Measurements from ENCODE around the gene MYO1H.
A peak's percentile ranks its signal among the peaks of the same experiment; 100 is the strongest.

The MYO1H gene

DNA sequence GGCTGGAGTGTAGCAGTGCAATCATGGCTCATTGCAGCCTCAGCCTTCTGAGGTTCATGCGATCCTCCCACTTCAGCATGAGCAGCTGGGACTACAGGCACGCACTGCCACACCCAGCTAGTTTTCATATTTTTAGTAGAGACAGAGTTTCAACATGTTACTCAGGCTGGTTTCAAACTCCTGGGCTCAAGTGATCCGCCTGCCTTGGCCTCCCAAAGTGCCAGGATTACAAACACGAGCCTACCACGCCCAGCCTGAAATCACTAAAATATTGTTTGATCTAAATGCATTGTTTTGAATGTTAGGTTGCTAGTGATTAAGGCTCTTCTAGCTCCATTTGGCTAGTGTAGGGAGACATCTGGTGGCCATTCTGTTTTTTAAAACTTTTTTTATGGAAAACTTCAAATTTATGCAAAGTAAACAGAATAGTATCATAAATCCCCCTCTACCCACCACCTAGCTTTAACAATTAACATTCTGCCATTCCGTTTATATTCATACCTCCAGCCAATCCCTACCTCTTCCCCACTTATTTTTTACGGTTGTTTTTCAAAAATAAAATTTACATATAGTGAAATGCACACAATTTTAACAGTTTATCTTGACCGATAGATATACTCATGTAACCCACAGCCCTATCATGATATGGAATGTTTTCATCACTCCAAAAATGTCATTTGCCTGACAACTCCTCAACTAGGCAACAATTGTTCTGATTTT is 37.8 kb downstream of the MYO1H start (continued):
- TF ChIP-seq, protein P1, sequence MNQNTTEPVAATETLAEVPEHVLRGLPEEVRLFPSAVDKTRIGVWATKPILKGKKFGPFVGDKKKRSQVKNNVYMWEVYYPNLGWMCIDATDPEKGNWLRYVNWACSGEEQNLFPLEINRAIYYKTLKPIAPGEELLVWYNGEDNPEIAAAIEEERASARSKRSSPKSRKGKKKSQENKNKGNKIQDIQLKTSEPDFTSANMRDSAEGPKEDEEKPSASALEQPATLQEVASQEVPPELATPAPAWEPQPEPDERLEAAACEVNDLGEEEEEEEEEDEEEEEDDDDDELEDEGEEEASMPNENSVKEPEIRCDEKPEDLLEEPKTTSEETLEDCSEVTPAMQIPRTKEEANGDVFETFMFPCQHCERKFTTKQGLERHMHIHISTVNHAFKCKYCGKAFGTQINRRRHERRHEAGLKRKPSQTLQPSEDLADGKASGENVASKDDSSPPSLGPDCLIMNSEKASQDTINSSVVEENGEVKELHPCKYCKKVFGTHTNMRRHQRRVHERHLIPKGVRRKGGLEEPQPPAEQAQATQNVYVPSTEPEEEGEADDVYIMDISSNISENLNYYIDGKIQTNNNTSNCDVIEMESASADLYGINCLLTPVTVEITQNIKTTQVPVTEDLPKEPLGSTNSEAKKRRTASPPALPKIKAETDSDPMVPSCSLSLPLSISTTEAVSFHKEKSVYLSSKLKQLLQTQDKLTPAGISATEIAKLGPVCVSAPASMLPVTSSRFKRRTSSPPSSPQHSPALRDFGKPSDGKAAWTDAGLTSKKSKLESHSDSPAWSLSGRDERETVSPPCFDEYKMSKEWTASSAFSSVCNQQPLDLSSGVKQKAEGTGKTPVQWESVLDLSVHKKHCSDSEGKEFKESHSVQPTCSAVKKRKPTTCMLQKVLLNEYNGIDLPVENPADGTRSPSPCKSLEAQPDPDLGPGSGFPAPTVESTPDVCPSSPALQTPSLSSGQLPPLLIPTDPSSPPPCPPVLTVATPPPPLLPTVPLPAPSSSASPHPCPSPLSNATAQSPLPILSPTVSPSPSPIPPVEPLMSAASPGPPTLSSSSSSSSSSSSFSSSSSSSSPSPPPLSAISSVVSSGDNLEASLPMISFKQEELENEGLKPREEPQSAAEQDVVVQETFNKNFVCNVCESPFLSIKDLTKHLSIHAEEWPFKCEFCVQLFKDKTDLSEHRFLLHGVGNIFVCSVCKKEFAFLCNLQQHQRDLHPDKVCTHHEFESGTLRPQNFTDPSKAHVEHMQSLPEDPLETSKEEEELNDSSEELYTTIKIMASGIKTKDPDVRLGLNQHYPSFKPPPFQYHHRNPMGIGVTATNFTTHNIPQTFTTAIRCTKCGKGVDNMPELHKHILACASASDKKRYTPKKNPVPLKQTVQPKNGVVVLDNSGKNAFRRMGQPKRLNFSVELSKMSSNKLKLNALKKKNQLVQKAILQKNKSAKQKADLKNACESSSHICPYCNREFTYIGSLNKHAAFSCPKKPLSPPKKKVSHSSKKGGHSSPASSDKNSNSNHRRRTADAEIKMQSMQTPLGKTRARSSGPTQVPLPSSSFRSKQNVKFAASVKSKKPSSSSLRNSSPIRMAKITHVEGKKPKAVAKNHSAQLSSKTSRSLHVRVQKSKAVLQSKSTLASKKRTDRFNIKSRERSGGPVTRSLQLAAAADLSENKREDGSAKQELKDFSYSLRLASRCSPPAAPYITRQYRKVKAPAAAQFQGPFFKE (tag by site-specific recombination; IDR thresholded peaks at IDR 0.05; ENCODE audit: borderline replicate concordance), result no peak
- TF ChIP-seq, protein P2, sequence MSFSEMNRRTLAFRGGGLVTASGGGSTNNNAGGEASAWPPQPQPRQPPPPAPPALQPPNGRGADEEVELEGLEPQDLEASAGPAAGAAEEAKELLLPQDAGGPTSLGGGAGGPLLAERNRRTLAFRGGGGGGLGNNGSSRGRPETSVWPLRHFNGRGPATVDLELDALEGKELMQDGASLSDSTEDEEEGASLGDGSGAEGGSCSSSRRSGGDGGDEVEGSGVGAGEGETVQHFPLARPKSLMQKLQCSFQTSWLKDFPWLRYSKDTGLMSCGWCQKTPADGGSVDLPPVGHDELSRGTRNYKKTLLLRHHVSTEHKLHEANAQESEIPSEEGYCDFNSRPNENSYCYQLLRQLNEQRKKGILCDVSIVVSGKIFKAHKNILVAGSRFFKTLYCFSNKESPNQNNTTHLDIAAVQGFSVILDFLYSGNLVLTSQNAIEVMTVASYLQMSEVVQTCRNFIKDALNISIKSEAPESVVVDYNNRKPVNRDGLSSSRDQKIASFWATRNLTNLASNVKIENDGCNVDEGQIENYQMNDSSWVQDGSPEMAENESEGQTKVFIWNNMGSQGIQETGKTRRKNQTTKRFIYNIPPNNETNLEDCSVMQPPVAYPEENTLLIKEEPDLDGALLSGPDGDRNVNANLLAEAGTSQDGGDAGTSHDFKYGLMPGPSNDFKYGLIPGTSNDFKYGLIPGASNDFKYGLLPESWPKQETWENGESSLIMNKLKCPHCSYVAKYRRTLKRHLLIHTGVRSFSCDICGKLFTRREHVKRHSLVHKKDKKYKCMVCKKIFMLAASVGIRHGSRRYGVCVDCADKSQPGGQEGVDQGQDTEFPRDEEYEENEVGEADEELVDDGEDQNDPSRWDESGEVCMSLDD (tag by site-specific recombination; IDR thresholded peaks at IDR 0.05), result no peak
- TF ChIP-seq, protein P3, sequence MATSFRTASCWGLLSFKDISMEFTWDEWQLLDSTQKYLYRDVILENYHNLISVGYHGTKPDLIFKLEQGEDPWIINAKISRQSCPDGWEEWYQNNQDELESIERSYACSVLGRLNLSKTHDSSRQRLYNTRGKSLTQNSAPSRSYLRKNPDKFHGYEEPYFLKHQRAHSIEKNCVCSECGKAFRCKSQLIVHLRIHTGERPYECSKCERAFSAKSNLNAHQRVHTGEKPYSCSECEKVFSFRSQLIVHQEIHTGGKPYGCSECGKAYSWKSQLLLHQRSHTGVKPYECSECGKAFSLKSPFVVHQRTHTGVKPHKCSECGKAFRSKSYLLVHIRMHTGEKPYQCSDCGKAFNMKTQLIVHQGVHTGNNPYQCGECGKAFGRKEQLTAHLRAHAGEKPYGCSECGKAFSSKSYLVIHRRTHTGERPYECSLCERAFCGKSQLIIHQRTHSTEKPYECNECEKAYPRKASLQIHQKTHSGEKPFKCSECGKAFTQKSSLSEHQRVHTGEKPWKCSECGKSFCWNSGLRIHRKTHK (tag by site-specific recombination; IDR thresholded peaks at IDR 0.05), result no peak
- TF ChIP-seq ZNF423 (tag by site-specific recombination; IDR thresholded peaks at IDR 0.05) (no peak), ZNF211 (tag by site-specific recombination; IDR thresholded peaks at IDR 0.05; ENCODE audit: low read depth) (no peak), ZNF610 (tag by site-specific recombination; IDR thresholded peaks at IDR 0.05; ENCODE audit: borderline replicate concordance) (no peak), KLF9 (tag by site-specific recombination; IDR thresholded peaks at IDR 0.05; ENCODE audit: low read depth) (peak; percentile 58; the same call in 1 of the 2 replicates), ZNF138 (tag by site-specific recombination; IDR thresholded peaks at IDR 0.05; ENCODE audit: borderline replicate concordance) (no peak), ZNF121 (tag by site-specific recombination; IDR thresholded peaks at IDR 0.05) (no peak), ZBTB17 (tag by site-specific recombination; IDR thresholded peaks at IDR 0.05) (peak; percentile 58), FEZF1 (tag by site-specific recombination; IDR thresholded peaks at IDR 0.05) (no peak), ZNF664 (tag by site-specific recombination; IDR thresholded peaks at IDR 0.05) (no peak), KLF1 (tag by site-specific recombination; IDR thresholded peaks at IDR 0.05) (peak; percentile 86), ZNF792 (tag by site-specific recombination; IDR thresholded peaks at IDR 0.05) (no peak), ZNF248 (tag by site-specific recombination; IDR thresholded peaks at IDR 0.05) (no peak), ZNF624 (tag by site-specific recombination; IDR thresholded peaks at IDR 0.05) (no peak), KLF8 (tag by site-specific recombination; IDR thresholded peaks at IDR 0.05) (peak; percentile 39; the same call in 1 of the 2 replicates), ZNF843 (tag by site-specific recombination; IDR thresholded peaks at IDR 0.05) (no peak), KLF7 (tag by site-specific recombination; IDR thresholded peaks at IDR 0.05; ENCODE audit: borderline replicate concordance) (peak; percentile 43; the same call in 1 of the 2 replicates), ZNF658 (tag by site-specific recombination; IDR thresholded peaks at IDR 0.05) (no peak), ZNF311 (tag by site-specific recombination; IDR thresholded peaks at IDR 0.05; ENCODE audit: borderline replicate concordance) (no peak)
- TF ChIP-seq, protein P4, sequence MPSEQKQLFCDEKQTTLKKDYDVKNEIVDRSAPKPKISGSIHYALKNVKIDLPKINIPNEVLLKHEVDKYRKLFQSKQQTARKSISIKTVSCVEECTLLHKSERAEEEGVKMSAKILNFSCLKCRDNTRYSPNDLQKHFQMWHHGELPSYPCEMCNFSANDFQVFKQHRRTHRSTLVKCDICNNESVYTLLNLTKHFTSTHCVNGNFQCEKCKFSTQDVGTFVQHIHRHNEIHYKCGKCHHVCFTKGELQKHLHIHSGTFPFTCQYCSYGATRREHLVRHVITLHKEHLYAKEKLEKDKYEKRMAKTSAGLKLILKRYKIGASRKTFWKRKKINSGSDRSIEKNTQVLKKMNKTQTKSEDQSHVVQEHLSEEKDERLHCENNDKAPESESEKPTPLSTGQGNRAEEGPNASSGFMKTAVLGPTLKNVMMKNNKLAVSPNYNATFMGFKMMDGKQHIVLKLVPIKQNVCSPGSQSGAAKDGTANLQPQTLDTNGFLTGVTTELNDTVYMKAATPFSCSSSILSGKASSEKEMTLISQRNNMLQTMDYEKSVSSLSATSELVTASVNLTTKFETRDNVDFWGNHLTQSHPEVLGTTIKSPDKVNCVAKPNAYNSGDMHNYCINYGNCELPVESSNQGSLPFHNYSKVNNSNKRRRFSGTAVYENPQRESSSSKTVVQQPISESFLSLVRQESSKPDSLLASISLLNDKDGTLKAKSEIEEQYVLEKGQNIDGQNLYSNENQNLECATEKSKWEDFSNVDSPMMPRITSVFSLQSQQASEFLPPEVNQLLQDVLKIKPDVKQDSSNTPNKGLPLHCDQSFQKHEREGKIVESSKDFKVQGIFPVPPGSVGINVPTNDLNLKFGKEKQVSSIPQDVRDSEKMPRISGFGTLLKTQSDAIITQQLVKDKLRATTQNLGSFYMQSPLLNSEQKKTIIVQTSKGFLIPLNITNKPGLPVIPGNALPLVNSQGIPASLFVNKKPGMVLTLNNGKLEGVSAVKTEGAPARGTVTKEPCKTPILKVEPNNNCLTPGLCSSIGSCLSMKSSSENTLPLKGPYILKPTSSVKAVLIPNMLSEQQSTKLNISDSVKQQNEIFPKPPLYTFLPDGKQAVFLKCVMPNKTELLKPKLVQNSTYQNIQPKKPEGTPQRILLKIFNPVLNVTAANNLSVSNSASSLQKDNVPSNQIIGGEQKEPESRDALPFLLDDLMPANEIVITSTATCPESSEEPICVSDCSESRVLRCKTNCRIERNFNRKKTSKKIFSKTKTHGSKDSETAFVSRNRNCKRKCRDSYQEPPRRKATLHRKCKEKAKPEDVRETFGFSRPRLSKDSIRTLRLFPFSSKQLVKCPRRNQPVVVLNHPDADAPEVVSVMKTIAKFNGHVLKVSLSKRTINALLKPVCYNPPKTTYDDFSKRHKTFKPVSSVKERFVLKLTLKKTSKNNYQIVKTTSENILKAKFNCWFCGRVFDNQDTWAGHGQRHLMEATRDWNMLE (tag by site-specific recombination; conservative IDR thresholded peaks at IDR 0.05; ENCODE audit: low read depth), result no peak
- TF ChIP-seq, protein P5, sequence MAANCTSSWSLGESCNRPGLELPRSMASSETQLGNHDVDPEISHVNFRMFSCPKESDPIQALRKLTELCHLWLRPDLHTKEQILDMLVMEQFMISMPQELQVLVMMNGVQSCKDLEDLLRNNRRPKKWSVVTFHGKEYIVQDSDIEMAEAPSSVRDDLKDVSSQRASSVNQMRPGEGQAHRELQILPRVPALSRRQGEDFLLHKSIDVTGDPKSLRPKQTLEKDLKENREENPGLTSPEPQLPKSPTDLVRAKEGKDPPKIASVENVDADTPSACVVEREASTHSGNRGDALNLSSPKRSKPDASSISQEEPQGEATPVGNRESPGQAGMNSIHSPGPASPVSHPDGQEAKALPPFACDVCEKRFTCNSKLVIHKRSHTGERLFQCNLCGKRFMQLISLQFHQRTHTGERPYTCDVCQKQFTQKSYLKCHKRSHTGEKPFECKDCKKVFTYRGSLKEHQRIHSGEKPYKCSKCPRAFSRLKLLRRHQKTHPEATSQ (tag by site-specific recombination; IDR thresholded peaks at IDR 0.05), result no peak
